Parathyroid adenoma (tissue), 2 donors: ENCODE measurements around the gene NR0B1.

ENCODE experiments used
- H2AFZ ChIP-seq: fragments of 300-600 bp; sonication (generic); one replicate; pipeline ENCODE4 v1.7.0; 2017; ENCODE audit warnings: antibody characterized with exemption, mild to moderate bottlenecking
- H3K27ac ChIP-seq: fragments of 300-600 bp; sonication (generic); one replicate; pipeline ENCODE4 v1.7.0; 2017
- H3K27me3 ChIP-seq: fragments of 300-600 bp; sonication (generic); one replicate; pipeline ENCODE4 v1.7.0; 2017; ENCODE audit warnings: low read length; ENCODE audit not compliant: control insufficient read depth, insufficient read depth
- H3K36me3 ChIP-seq: fragments of 300-600 bp; sonication (generic); one replicate; pipeline ENCODE4 v1.7.0; 2017; ENCODE audit warnings: low read length; ENCODE audit not compliant: control insufficient read depth, insufficient read depth
- H3K4me1 ChIP-seq: fragments of 300-600 bp; sonication (generic); one replicate; pipeline ENCODE4 v1.7.0; 2017; ENCODE audit warnings: control low read depth
- H3K4me2 ChIP-seq: fragments of 300-600 bp; sonication (generic); one replicate; pipeline ENCODE4 v1.7.0; 2017; ENCODE audit warnings: low read length
- H3K4me3 ChIP-seq: fragments of 300-600 bp; sonication (generic); one replicate; pipeline ENCODE4 v1.7.0; 2017; ENCODE audit warnings: low read depth, low read length
- H3K79me2 ChIP-seq: fragments of 300-600 bp; sonication (generic); one replicate; pipeline ENCODE4 v1.7.0; 2017; ENCODE audit warnings: control low read depth
- H3K9ac ChIP-seq: fragments of 300-600 bp; sonication (generic); one replicate; pipeline ENCODE4 v1.7.0; 2017; ENCODE audit warnings: mild to moderate bottlenecking
- H3K9me3 ChIP-seq: fragments of 300-600 bp; sonication (generic); one replicate; pipeline ENCODE4 v1.7.0; 2017; ENCODE audit warnings: low read length; ENCODE audit not compliant: control insufficient read depth
- TF ChIP-seq, protein P1 (sequence below): fragments of 300-600 bp; sonication (generic); IDR thresholded peaks from one replicate; pipeline ENCODE4 v1.7.0; 2017; ENCODE audit warnings: antibody characterized with exemption, mild to moderate bottlenecking
- donor health status: primary hyperparathyroidism.

The NR0B1 gene

DNA sequence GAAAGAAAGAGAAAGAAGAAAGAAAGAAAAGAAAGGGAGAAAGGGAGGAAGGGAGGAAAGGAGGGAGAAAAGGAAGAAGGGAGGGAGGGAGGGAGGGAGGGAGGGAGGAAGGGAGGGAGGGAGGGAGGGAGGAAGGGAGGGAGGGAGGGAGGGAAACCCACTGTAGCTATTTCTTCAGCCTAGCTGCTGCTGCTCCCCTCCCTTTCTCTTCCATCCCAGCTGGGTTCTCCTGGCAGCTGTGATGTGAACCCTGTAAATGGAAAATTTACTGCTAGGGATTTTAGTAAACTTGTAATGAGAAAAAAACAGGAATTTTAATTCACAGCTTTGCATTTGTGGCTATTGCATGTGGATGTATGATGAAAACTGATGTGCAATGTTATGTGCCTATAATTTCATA, 8.0 kb downstream of the NR0B1 start:
- Histone ChIP-seq H2AFZ (no peak overlapping the region), H3K27ac (no peak overlapping the region), H3K27me3 (no peaks in the 10 kb centered on the region), H3K9ac (no peak overlapping the region), H3K79me2 (no peaks in the 10 kb centered on the region), H3K4me2 (no peak overlapping the region), H3K36me3 (no peaks in the 10 kb centered on the region), H3K9me3 (no peaks in the 10 kb centered on the region), H3K4me1 (no peaks in the 10 kb centered on the region), H3K4me3 (no peak overlapping the region)
- TF ChIP-seq, protein P1, sequence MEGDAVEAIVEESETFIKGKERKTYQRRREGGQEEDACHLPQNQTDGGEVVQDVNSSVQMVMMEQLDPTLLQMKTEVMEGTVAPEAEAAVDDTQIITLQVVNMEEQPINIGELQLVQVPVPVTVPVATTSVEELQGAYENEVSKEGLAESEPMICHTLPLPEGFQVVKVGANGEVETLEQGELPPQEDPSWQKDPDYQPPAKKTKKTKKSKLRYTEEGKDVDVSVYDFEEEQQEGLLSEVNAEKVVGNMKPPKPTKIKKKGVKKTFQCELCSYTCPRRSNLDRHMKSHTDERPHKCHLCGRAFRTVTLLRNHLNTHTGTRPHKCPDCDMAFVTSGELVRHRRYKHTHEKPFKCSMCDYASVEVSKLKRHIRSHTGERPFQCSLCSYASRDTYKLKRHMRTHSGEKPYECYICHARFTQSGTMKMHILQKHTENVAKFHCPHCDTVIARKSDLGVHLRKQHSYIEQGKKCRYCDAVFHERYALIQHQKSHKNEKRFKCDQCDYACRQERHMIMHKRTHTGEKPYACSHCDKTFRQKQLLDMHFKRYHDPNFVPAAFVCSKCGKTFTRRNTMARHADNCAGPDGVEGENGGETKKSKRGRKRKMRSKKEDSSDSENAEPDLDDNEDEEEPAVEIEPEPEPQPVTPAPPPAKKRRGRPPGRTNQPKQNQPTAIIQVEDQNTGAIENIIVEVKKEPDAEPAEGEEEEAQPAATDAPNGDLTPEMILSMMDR = no peak

- Histone ChIP-seq H3K4me2 (no peak overlapping the region), H3K4me3 (no peak overlapping the region), H3K9me3 (no peaks in the 10 kb centered on the region), H3K4me1 (no peaks in the 10 kb centered on the region), H3K27me3 (no peaks in the 10 kb centered on the region), H2AFZ (no peak overlapping the region), H3K36me3 (no peaks in the 10 kb centered on the region), H3K27ac (no peak overlapping the region), H3K79me2 (no peaks in the 10 kb centered on the region), H3K9ac (no peak overlapping the region)
- TF ChIP-seq, protein P1 = no peak
Observed at GRCh38 chrX:30296408-30297254, 12.6 kb downstream of the NR0B1 start.

DNA sequence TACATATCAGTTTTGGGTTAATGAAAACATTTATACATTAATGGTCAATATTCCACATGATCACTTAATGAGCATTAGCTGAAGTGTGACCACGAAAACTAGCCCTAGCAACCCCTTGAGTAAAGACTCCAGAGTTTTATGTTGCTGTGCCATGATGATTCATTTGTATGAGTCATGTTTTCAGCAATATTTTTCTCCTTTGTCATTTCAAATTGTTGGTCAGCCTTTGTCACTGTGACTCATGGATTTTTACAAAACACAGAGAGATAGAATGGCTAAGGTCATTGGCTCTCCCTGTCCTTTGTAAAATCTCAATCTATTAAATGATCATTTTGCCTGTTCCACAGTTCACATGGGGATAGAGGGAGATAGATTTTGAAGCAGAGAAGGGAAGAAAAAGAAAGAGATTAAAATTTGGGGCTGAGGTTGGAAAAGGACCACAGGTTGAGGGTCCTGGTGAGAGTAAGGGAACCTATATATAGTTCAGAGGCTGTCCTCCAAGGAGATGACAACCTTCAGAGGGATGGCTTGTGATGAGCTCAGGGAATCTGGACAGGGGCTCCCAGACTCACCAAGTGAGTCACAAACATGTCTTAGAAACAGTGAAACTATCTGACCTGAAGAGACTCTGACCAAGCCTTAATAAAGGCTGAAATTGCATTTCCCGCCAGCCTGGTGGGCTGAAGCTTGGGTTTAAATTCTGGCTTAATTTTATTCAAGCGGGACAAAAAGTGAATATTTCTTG, 25.6 kb downstream of the NR0B1 start:
- Histone ChIP-seq H3K4me1 (no peaks in the 10 kb centered on the region), H3K79me2 (no peaks in the 10 kb centered on the region), H3K4me3 (no peak overlapping the region), H3K36me3 (no peaks in the 10 kb centered on the region), H3K27me3 (no peaks in the 10 kb centered on the region), H2AFZ (no peak overlapping the region), H3K4me2 (no peak overlapping the region), H3K9ac (no peak overlapping the region), H3K27ac (no peak overlapping the region), H3K9me3 (no peaks in the 10 kb centered on the region)
- TF ChIP-seq, protein P1 = no peak

DNA sequence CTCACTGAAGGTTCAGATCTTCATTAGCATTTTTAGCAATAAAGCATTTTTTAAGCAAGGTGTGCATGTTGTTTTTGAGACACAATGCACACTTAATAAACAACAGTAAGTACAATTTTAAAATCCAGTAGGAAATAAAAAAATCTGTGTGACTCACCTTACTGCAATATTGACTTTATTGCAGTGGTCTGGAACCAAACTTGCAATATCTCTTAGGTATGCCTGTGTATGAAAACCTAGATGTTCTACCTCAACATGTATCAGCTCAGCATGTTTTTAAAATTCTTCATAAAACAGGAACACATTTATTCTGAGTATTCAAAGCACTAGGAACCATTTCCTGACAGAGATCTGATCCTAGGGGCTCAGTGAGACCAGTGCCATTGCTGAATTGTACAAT, 26.7 kb downstream of the NR0B1 start:
- Histone ChIP-seq H2AFZ (no peak overlapping the region), H3K36me3 (no peaks in the 10 kb centered on the region), H3K27me3 (no peaks in the 10 kb centered on the region), H3K4me1 (no peaks in the 10 kb centered on the region), H3K9ac (no peak overlapping the region), H3K4me3 (no peak overlapping the region), H3K4me2 (no peak overlapping the region), H3K79me2 (no peaks in the 10 kb centered on the region), H3K9me3 (no peaks in the 10 kb centered on the region), H3K27ac (no peak overlapping the region)
- TF ChIP-seq, protein P1 = no peak
